NCI-H1048 (cell line): Measurements from ENCODE around the gene PABPC1L2B.
"Not testable (repeated sequence)": the region's sequence is repeated elsewhere in the genome, so short reads cannot be mapped to it uniquely, and the experiment has no call there.

Experiments
- DNase-seq: peaks from one replicate; lab custom pipeline; 2025; lab: John Stamatoyannopoulos, UW

The PABPC1L2B gene

GRCh38 chrX:73002733-73003132, at the start of gene PABPC1L2B:
Gene PABPC1L2B (plus strand): TSS chrX:73002939. CDS start chrX:73003643, 704 bp downstream.
- not testable (repeated sequence) for DNase-seq

- not testable (repeated sequence) for DNase-seq
Measured at GRCh38 chrX:72959971-72960370, 42.8 kb upstream of the PABPC1L2B start.

GRCh38 chrX:72971859-72972258, 30.9 kb upstream of the PABPC1L2B start:
- not testable (repeated sequence) for DNase-seq

- DNase-seq, result not testable (repeated sequence)
Measured at GRCh38 chrX:72974885-72975284, 27.9 kb upstream of the PABPC1L2B start.

- DNase-seq, result not testable (repeated sequence)
Measured at GRCh38 chrX:72980894-72981469, 21.8 kb upstream of the PABPC1L2B start.

GRCh38 chrX:73004032-73004431, 1.3 kb downstream of the PABPC1L2B start:
- DNase-seq, result not testable (repeated sequence)

- no peak for DNase-seq
Measured at GRCh38 chrX:73021361-73022092, 18.8 kb downstream of the PABPC1L2B start.

GRCh38 chrX:73022093-73022445, 19.3 kb downstream of the PABPC1L2B start:
- DNase-seq, result not testable (repeated sequence)

GRCh38 chrX:73028876-73029275, 26.1 kb downstream of the PABPC1L2B start:
- DNase-seq, result no peak
